H1 (cell line): ENCODE measurements around the gene HADHB. TPM values are rescaled to one million over a fixed set of nuclear protein-coding genes. Genes with fewer than 3 reads are reported as not detected.

Source experiments
- ASH2L ChIP-seq: fragments of 200-600, 300-600 bp; sonication (generic); IDR thresholded peaks from one replicate; pipeline ENCODE4 v1.7.1; 2017; ENCODE audit warnings: low read length
- polyA plus RNA-seq, 7 experiments: library from polyadenylated mRNA; depleted of rRNA in 3 of 7; stranded (reverse) in 5 of 7; unstranded in 2 of 7; fragments of >200 nt in 5 of 7; fragments of 200-250 nt in 2 of 7; gene quantifications; 1 replicate in 5 of 7; 2 replicates in 1 of 7; 4 replicates in 1 of 7; pipeline versions ENCODE4 v1.2.1 to v1.2.3, GENCODE V29; 2011 to 2013; ENCODE audit warnings: missing spikeins in 2 of 7, mixed read lengths in 2 of 7
- total RNA-seq: library from RNA; stranded (reverse); fragmentation: NEBNext Ultra II Directional; extraction: Animal tissue kit (Norgen Biotek cat#: 25700); gene quantifications from 2 replicates; pipeline ENCODE4 v1.2.1, GENCODE V29; 2021
- TF ChIP-seq, protein P1 (sequence below): fragments of 300-600 bp; sonication (generic); IDR thresholded peaks from 2 replicates; pipeline ENCODE4 v1.7.1; 2012; ENCODE audit warnings: low read length, moderate library complexity, mild to moderate bottlenecking, inconsistent platforms; ENCODE audit not compliant: insufficient replicate concordance

The HADHB gene
- total and polyA plus RNA-seq, 2 of the 8 experiments (the other 6 are each of a cell fraction or from before 2014, with no cell fraction given): 47.7 to 52.3 TPM

DNA sequence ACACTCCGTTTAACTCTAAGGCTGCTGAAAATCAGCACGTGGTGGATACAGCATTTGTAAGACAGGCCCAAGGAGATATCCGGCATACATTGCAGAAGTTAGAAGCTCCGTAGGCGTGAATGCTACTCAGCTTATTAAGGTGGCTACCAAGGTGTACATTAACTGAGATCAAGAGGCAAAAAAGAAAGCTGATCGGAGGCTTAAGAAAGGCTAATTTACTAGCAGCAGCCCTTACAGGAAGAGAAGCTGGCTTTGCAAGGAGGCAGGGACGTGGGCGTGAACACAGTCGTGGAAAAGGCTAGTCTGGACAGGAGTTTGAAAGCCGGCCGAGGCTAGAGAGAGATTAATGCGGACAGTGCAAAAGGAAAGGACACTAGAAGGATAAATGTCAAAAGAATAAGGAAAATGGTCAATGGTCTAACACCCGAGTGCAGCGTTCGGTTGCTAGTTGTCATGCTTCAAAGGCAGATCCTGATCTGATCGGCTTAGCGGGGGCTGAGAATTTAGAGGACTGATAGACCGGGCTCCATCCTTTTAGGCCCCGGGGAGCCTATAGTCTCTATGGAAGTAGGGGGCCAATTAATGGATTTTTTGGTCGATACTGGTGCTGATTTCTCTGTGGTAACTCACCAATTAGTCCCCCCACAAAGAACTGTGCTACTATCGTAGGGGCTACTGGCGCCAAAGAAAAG is 55.6 kb downstream of the HADHB start (continued):
- TF ChIP-seq, protein P1, sequence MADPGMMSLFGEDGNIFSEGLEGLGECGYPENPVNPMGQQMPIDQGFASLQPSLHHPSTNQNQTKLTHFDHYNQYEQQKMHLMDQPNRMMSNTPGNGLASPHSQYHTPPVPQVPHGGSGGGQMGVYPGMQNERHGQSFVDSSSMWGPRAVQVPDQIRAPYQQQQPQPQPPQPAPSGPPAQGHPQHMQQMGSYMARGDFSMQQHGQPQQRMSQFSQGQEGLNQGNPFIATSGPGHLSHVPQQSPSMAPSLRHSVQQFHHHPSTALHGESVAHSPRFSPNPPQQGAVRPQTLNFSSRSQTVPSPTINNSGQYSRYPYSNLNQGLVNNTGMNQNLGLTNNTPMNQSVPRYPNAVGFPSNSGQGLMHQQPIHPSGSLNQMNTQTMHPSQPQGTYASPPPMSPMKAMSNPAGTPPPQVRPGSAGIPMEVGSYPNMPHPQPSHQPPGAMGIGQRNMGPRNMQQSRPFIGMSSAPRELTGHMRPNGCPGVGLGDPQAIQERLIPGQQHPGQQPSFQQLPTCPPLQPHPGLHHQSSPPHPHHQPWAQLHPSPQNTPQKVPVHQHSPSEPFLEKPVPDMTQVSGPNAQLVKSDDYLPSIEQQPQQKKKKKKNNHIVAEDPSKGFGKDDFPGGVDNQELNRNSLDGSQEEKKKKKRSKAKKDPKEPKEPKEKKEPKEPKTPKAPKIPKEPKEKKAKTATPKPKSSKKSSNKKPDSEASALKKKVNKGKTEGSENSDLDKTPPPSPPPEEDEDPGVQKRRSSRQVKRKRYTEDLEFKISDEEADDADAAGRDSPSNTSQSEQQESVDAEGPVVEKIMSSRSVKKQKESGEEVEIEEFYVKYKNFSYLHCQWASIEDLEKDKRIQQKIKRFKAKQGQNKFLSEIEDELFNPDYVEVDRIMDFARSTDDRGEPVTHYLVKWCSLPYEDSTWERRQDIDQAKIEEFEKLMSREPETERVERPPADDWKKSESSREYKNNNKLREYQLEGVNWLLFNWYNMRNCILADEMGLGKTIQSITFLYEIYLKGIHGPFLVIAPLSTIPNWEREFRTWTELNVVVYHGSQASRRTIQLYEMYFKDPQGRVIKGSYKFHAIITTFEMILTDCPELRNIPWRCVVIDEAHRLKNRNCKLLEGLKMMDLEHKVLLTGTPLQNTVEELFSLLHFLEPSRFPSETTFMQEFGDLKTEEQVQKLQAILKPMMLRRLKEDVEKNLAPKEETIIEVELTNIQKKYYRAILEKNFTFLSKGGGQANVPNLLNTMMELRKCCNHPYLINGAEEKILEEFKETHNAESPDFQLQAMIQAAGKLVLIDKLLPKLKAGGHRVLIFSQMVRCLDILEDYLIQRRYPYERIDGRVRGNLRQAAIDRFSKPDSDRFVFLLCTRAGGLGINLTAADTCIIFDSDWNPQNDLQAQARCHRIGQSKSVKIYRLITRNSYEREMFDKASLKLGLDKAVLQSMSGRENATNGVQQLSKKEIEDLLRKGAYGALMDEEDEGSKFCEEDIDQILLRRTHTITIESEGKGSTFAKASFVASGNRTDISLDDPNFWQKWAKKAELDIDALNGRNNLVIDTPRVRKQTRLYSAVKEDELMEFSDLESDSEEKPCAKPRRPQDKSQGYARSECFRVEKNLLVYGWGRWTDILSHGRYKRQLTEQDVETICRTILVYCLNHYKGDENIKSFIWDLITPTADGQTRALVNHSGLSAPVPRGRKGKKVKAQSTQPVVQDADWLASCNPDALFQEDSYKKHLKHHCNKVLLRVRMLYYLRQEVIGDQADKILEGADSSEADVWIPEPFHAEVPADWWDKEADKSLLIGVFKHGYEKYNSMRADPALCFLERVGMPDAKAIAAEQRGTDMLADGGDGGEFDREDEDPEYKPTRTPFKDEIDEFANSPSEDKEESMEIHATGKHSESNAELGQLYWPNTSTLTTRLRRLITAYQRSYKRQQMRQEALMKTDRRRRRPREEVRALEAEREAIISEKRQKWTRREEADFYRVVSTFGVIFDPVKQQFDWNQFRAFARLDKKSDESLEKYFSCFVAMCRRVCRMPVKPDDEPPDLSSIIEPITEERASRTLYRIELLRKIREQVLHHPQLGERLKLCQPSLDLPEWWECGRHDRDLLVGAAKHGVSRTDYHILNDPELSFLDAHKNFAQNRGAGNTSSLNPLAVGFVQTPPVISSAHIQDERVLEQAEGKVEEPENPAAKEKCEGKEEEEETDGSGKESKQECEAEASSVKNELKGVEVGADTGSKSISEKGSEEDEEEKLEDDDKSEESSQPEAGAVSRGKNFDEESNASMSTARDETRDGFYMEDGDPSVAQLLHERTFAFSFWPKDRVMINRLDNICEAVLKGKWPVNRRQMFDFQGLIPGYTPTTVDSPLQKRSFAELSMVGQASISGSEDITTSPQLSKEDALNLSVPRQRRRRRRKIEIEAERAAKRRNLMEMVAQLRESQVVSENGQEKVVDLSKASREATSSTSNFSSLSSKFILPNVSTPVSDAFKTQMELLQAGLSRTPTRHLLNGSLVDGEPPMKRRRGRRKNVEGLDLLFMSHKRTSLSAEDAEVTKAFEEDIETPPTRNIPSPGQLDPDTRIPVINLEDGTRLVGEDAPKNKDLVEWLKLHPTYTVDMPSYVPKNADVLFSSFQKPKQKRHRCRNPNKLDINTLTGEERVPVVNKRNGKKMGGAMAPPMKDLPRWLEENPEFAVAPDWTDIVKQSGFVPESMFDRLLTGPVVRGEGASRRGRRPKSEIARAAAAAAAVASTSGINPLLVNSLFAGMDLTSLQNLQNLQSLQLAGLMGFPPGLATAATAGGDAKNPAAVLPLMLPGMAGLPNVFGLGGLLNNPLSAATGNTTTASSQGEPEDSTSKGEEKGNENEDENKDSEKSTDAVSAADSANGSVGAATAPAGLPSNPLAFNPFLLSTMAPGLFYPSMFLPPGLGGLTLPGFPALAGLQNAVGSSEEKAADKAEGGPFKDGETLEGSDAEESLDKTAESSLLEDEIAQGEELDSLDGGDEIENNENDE: no peak
- no peak for TF ChIP-seq ASH2L
